Measurements from ENCODE around the gene ITFG2.
"Not testable (repeated sequence)": the region's sequence is repeated elsewhere in the genome, so short reads cannot be mapped to it uniquely, and the experiment has no call there.

ITFG2 gene

GRCh38 chr12:2864198-2864597, 51.7 kb downstream of the ITFG2 start:
- DNase-seq (ENCODE audit: low read depth): no peak

- not testable (repeated sequence) for DNase-seq (ENCODE audit: low read depth)
These were observed 56.6 kb downstream of the ITFG2 start for GRCh38 chr12:2868986-2869632.
